Endothelial cell (in vitro differentiated cells): Measurements from ENCODE around the gene SNX25. TPM values are rescaled to one million over a fixed set of nuclear protein-coding genes. Genes with fewer than 3 reads are reported as not detected.

Experiments used
- DNase-seq: peaks from one replicate; pipeline ENCODE4 v3.0.0; 2021; ENCODE audit warnings: low spot score
- H3K27ac Mint-ChIP-seq: one replicate; pipeline ENCODE4 v1.8.0; 2021; ENCODE audit warnings: mixed read lengths, inconsistent platforms; ENCODE audit not compliant: unreplicated experiment
- H3K27me3 Mint-ChIP-seq: one replicate; pipeline ENCODE4 v1.8.0; 2021; ENCODE audit warnings: mild to moderate bottlenecking, moderate library complexity, mixed read lengths, inconsistent platforms; ENCODE audit not compliant: unreplicated experiment
- H3K36me3 Mint-ChIP-seq: one replicate; pipeline ENCODE4 v1.8.0; 2021; ENCODE audit warnings: mild to moderate bottlenecking, low read depth, mixed read lengths, inconsistent platforms; ENCODE audit not compliant: unreplicated experiment
- H3K4me1 Mint-ChIP-seq: one replicate; pipeline ENCODE4 v1.8.0; 2021; ENCODE audit warnings: mild to moderate bottlenecking, mixed read lengths, inconsistent platforms; ENCODE audit not compliant: unreplicated experiment
- H3K4me3 Mint-ChIP-seq: one replicate; pipeline ENCODE4 v1.8.0; 2021; ENCODE audit warnings: mild to moderate bottlenecking, mixed read lengths, inconsistent platforms; ENCODE audit not compliant: unreplicated experiment
- H3K9me3 Mint-ChIP-seq: one replicate; pipeline ENCODE4 v1.8.0; 2021; ENCODE audit warnings: mixed read lengths, inconsistent platforms; ENCODE audit not compliant: unreplicated experiment
- total RNA-seq: library from RNA; stranded (reverse); fragmentation: NEBNext Ultra II Directional; extraction: Animal tissue kit (Norgen Biotek cat#: 25700); gene quantifications from one replicate; pipeline ENCODE4 v1.2.1, GENCODE V29; 2021; ENCODE audit not compliant: unreplicated experiment
- TF ChIP-seq, protein P1 (sequence below): fragments of 200-600 bp; sonication (generic); IDR thresholded peaks from one replicate; pipeline ENCODE4 v1.5.0; 2021; ENCODE audit warnings: antibody characterized with exemption; ENCODE audit not compliant: unreplicated experiment

SNX25 gene
- total RNA-seq, 1 donor from 2014 or later = 19.3 TPM

DNA sequence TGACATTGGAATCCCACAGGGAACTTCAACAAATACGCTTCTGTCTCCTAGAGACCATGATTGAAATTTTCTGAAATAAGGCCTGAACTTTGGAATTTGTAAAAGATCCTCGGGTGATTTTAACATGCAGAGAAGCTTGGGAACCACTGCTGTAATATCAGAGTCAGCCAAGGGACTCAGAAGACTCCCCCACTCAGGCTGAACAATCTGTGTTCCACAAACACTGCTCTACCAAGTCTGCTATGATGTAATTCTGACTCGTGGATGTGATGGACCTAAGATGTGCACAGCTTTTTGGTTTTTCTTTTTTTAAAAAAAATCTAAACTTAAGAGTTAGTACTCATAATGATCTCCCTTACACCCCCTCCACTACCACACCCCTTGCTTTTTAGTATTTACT is 160.3 kb downstream of the SNX25 start:
- no peaks in the 10 kb centered on the region for H3K9me3 Mint-ChIP-seq
- H3K4me1 Mint-ChIP-seq = peaks cover 15% of the 10 kb centered on the region
- peaks cover 14% of the 10 kb centered on the region for H3K36me3 Mint-ChIP-seq
- DNase-seq = no peak
- H3K27ac Mint-ChIP-seq = no peak overlapping the region
- TF ChIP-seq, protein P1, sequence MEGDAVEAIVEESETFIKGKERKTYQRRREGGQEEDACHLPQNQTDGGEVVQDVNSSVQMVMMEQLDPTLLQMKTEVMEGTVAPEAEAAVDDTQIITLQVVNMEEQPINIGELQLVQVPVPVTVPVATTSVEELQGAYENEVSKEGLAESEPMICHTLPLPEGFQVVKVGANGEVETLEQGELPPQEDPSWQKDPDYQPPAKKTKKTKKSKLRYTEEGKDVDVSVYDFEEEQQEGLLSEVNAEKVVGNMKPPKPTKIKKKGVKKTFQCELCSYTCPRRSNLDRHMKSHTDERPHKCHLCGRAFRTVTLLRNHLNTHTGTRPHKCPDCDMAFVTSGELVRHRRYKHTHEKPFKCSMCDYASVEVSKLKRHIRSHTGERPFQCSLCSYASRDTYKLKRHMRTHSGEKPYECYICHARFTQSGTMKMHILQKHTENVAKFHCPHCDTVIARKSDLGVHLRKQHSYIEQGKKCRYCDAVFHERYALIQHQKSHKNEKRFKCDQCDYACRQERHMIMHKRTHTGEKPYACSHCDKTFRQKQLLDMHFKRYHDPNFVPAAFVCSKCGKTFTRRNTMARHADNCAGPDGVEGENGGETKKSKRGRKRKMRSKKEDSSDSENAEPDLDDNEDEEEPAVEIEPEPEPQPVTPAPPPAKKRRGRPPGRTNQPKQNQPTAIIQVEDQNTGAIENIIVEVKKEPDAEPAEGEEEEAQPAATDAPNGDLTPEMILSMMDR = no peak
- H3K4me3 Mint-ChIP-seq = no peak overlapping the region
- no peaks in the 10 kb centered on the region for H3K27me3 Mint-ChIP-seq

DNA sequence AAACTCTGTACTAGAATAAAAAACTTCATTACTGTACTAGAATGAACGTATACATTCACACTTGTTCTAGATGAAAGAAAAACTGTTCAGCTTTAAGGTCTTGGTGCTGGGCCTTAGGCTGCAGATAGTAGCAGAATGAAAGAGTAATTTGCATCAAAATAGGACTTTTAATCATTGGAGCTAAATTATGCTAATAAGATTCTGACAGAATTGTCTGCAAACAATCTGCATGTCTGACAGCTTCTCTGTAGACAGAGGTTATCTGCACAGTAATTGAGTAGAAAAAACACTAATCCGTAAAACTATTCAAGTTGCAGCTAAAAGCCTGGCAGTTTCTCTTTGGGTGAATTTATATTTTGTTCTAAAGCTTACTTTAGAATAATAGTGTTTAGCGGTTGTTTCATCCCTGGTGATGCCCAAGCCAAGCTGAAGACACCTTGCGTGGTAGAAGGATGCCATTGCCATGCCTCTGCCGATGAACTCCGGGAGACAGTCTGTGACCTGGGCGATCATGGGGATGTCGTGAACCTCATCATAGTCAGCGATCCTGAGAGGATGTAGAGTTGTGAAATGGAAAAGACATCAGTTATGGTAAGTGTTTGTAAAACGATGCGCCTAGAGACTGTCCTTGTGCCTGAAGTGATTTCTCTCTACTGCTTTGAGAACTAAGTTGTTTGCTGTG is 161.0 kb downstream of the SNX25 start:
- Mint-ChIP-seq H3K4me1 (peaks cover 18% of the 10 kb centered on the region), H3K27me3 (no peaks in the 10 kb centered on the region), H3K9me3 (no peaks in the 10 kb centered on the region), H3K27ac (no peak overlapping the region), H3K4me3 (no peak overlapping the region), H3K36me3 (peaks cover 14% of the 10 kb centered on the region)
- TF ChIP-seq, protein P1 = no peak
- DNase-seq = no peak

DNA sequence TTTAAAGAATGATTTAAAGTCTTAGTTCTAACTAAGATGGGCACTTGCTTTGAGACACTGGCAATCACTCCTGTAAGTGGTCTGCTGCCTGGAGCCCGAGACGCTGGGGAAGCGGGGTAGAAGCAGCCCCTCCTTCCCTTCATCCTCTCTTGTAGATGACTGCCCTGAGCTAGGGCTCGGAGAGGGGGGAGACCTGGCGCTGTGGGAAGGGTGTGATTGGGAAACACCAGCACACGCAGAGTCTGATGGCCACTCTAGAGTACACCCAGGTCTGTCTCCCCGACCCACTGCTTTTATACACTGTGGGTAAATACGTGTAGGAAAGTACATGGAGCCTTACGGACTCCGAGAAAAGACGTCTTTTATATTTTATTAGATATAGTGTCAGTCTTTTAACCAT is 162.3 kb downstream of the SNX25 start:
- no peak overlapping the region for H3K4me3 Mint-ChIP-seq
- no peak for DNase-seq
- no peaks in the 10 kb centered on the region for H3K9me3 Mint-ChIP-seq
- H3K36me3 Mint-ChIP-seq = peaks cover 14% of the 10 kb centered on the region
- TF ChIP-seq, protein P1 = no peak
- no peaks in the 10 kb centered on the region for H3K27me3 Mint-ChIP-seq
- H3K4me1 Mint-ChIP-seq = peaks cover 18% of the 10 kb centered on the region
- no peak overlapping the region for H3K27ac Mint-ChIP-seq

DNA sequence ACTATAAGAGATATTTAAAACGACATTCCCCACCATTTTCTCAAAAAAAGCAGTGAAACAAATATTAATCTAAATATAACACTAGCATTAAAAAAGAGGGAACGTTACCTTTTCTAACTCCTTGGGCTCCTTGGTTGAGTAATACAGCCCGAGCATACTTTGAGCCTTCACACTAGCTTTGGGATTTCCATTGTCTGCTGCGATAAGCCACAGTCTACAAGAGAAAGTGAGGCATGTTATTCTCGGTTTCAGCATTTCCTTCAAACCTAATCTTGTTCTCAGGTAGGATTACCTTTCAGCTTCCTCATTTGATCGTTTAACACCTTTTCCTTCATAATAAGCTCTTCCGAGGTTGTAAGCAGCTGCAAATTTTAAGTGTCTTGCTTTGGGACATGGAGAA is 164.6 kb downstream of the SNX25 start:
- Mint-ChIP-seq H3K27ac (no peak overlapping the region), H3K9me3 (no peaks in the 10 kb centered on the region), H3K27me3 (no peaks in the 10 kb centered on the region)

DNA sequence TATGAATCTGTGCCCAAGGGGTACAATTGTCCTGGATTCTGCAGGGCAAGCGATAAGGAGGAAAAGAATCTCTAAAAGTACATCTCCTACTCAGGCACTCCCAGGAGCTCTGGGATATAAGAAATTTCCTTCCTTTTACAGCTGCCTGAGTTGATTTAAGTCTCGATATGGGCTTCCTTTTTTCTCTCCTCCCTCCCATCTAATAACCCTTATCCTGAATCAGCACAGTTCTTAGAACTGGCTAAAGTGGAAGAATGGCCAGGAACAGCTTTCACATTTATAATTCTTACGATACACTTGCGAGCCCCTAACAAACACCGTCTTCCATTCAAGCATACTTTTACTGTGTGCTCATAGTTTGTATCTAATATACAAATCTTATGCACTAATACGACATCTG is 165.2 kb downstream of the SNX25 start:
- H3K27me3 Mint-ChIP-seq = no peaks in the 10 kb centered on the region
- DNase-seq = no peak
- TF ChIP-seq, protein P1 = no peak

More for the DNA sequence above, 164.6 kb downstream of the SNX25 start:
- no peak overlapping the region for H3K4me3 Mint-ChIP-seq
- DNase-seq = no peak
- H3K4me1 Mint-ChIP-seq = peaks cover 18% of the 10 kb centered on the region
- TF ChIP-seq, protein P1 = no peak
- peaks cover 16% of the 10 kb centered on the region for H3K36me3 Mint-ChIP-seq

More for the DNA sequence above, 165.2 kb downstream of the SNX25 start:
- Mint-ChIP-seq H3K27ac (peak overlapping the region; percentile 58), H3K9me3 (no peaks in the 10 kb centered on the region), H3K36me3 (peaks cover 16% of the 10 kb centered on the region), H3K4me1 (peaks cover 18% of the 10 kb centered on the region), H3K4me3 (no peak overlapping the region)
